Measurements from ENCODE around the gene MIA. TPM values are rescaled to one million over a fixed set of nuclear protein-coding genes. Genes with fewer than 3 reads are reported as not detected.
A peak's percentile ranks its signal among the peaks of the same experiment; 100 is the strongest.

Gene MIA
- total and polyA plus RNA-seq, 9 of the 15 experiments (the other 6 are each of a cell fraction or from before 2014, with no cell fraction given), result 0.21 TPM; not detected in 8

GRCh38 chr19:40811478-40812341, 36.4 kb downstream of the MIA start (continued):
- TF ChIP-seq ZBTB43 (CRISPR knock-in tag; IDR thresholded peaks at IDR 0.05), result no peak
- TF ChIP-seq NONO (IDR thresholded peaks at IDR 0.05; ENCODE audit: low read depth in 2 of 2, low read length in 1 of 2), result no peak
- no peak for TF ChIP-seq HDAC8 (tag; IDR thresholded peaks at IDR 0.05)
- no peak for TF ChIP-seq HLTF (IDR thresholded peaks at IDR 0.05)
- TF ChIP-seq CTCF (IDR thresholded peaks at IDR 0.05 in 2 of 3, conservative IDR thresholded peaks at IDR 0.05 in 1 of 3; ENCODE audit: insufficient read depth in 2 of 3, low read depth in 1 of 3, low read length in 3 of 3), result peak in 2 of 3 experiments; percentile 6 to 12; a peak in 1 of 6 replicates
- no peak for TF ChIP-seq CREM (IDR thresholded peaks at IDR 0.05; ENCODE audit: low read depth)
- no peak for TF ChIP-seq MYC (IDR thresholded peaks at IDR 0.05; ENCODE audit: low read depth, low read length)
- TF ChIP-seq MYC (CRISPR knock-in tag; IDR thresholded peaks at IDR 0.05; ENCODE audit: borderline replicate concordance, low read depth), result no peak
- no peak for TF ChIP-seq PHF21A (IDR thresholded peaks at IDR 0.05; ENCODE audit: borderline replicate concordance, low read depth)
- TF ChIP-seq KAT2B (IDR thresholded peaks at IDR 0.05; ENCODE audit: low read depth, low read length), result no peak
- TF ChIP-seq ZNF449 (CRISPR knock-in tag; IDR thresholded peaks at IDR 0.05), result no peak
- no peak for TF ChIP-seq NCOA1 (IDR thresholded peaks at IDR 0.05; ENCODE audit: low read depth)
- TF ChIP-seq CCAR2 (IDR thresholded peaks at IDR 0.05; ENCODE audit: low read depth, low read length), result no peak
- TF ChIP-seq ZBTB7A (IDR thresholded peaks at IDR 0.05; ENCODE audit: borderline replicate concordance, control insufficient read depth, low read depth, low read length), result peak; percentile 7; the same call in 1 of the 2 replicates
- TF ChIP-seq NR4A1 (CRISPR knock-in tag; IDR thresholded peaks at IDR 0.05), result no peak
- no peak for TF ChIP-seq NR4A1 (tag; IDR thresholded peaks at IDR 0.05)
- TF ChIP-seq ZNF639 (CRISPR knock-in tag; conservative IDR thresholded peaks at IDR 0.05 in 1 of 2, IDR thresholded peaks at IDR 0.05 in 1 of 2), result 0 out of 4 replicates have a peak, but pooled peaks of 1 of the 2 experiments have one; percentile 11
- no peak for TF ChIP-seq ZNF445 (CRISPR knock-in tag; IDR thresholded peaks at IDR 0.05; ENCODE audit: low read depth)
- TF ChIP-seq POLR2G (IDR thresholded peaks at IDR 0.05; ENCODE audit: low read depth, low read length), result peak; percentile 68; the same call in 1 of the 2 replicates
- no peak for TF ChIP-seq NFATC3 (IDR thresholded peaks at IDR 0.05)
- no peak; the same call in 1 of the 2 replicates for TF ChIP-seq GABPA (tag; conservative IDR thresholded peaks at IDR 0.05; ENCODE audit: low read depth)

Data from K562 (cell line).